ENCODE results near the gene FOXD4L3. TPM values are rescaled to one million over a fixed set of nuclear protein-coding genes. Genes with fewer than 3 reads are reported as not detected.
"Not testable (repeated sequence)": the region's sequence is repeated elsewhere in the genome, so short reads cannot be mapped to it uniquely, and the experiment has no call there.

The FOXD4L3 gene
- polyA plus RNA-seq (ENCODE audit: insufficient read length in 4 of 4): under 1 TPM in 1 of 4 donors, not detected in 3; 0.10 TPM

DNA sequence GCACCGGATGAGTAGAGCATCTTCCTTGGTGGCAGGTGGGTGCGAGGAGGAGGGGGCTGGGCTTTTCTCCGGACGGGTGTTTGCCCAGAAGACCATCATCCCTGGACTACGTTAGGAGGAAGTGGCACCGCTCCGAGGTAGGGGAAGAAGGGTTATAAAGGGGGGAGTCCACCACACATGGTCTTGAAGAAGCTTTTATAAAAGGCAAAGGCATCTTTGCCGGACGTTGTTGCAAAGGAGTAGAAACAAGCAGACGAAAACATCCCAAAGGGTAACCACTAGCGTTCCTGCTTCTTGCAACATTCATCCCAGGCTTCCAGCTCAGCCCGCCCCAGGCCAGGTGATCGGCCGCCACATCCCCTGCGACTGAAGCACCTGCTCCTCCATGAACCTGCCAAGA is at the start of gene FOXD4L3:
FOXD4L3 (plus strand) TSS at position 301 of the 400 bp plus-strand sequence; CDS start at position 386, 85 bp downstream.
- DNase-seq (ENCODE audit: low read depth in 4 of 4, low spot score in 3 of 4): not testable (repeated sequence)

DNA sequence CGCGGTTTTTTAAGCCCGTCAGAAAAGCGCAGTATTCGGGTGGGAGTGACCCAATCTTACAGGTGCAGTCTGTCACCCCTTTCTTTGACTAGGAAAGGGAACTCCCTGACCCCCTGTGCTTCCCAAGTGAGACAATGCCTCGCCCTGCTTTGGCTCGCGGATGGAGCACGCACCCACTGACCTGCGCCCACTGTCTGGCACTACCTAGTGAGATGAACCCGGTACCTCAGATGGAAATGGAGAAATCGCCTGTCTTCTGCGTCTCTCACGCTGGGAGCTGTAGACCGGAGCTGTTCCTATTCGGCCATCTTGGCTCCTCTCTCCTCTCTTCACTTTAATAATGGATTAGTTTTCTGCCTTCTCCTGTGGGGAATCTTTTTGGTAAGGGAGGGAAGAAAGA is 21.6 kb upstream of the FOXD4L3 start:
- DNase-seq (ENCODE audit: low read depth in 4 of 4, low spot score in 3 of 4): not testable (repeated sequence)

DNA sequence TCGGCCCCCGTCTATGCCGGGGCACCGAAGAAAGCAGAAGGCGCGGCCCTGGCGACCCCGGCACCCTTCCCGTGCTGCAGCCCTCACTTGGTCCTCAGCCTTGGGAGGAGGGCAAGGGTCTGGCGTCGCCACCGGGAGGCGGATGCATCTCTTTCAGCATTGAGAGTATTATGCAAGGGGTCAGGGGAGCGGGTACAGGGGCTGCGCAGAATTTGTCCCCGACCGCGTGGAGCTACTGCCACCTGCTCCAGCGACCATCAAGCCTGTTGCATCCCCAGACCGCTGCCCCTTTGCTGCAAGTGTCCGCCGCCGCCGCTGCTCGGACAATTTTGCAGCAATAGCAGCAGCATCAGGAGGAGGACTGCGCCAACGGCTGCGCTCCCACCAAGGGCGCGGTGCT is 1.1 kb downstream of the FOXD4L3 start:
- DNase-seq (ENCODE audit: low read depth in 4 of 4, low spot score in 3 of 4): not testable (repeated sequence)

DNA sequence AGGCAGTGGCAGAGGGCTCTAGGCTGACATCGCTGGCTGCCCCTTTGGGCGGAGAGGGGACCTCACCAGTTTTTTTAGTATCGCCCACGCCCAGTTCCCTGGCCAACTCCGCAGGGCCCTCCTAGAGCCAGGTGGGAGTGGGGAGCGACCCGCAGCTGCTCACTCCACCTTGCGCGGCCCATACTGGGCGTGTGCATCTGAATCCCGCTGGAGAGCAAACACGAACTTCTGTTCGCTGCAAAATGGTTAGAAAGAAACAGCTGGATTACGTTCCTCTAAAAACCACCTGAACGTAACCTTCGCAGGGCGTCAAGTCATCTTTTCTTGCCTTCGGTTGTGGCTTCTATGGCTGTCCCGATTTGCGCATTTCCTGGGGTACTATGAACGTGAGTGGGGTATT is 1.5 kb downstream of the FOXD4L3 start:
- not testable (repeated sequence) for DNase-seq (ENCODE audit: low read depth in 4 of 4, low spot score in 3 of 4)

DNA sequence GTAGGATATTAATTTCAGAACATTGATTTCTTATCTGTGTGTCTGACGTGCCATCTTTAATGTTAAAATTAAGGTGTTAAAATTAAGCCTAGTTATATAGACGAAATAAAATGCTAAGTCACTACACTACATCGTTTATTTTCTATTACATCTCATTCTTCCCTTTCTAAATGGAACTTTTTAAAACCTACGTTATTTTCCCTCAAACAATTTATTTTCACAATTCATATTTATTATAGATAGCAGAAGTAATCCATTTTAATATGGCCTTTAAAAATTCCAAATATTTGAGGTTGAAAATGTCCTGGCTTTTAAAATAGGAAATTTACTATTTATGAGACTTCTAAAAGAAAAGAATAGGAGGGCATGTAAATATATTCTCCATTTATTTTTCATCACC is 2.1 kb downstream of the FOXD4L3 start:
- DNase-seq (ENCODE audit: low read depth in 4 of 4, low spot score in 3 of 4): not testable (repeated sequence)

DNA sequence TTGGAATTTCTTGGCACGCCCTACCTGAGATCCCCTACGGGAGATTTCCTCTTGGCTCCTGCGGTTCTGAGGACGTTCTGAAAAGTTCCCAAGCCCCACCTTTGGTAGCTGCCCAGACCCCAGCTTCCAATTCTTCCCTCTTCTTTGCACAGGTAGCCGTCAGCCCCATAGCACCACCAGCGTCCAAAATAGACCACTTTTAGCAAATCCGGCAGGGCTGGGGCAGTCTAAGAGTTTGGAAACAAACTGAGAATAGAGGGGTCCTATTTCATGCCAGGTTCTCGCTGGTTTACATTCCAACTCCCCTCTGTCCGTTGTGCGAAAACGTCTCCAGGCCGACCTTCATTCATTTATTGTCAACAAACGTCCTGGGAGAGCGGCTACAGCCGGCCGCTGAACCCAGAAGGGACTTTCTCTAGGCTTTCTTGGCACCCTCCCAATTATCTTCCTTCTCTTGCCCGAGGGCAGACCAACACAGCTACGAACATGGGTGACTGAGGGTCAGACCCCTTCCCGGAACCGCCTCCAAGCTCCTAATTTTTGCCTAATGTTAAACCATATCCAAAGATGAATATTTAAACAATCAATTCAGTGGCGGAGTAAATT is 3.1 kb downstream of the FOXD4L3 start:
- not testable (repeated sequence) for DNase-seq (ENCODE audit: low read depth in 4 of 4, low spot score in 3 of 4)

- not testable (repeated sequence) for DNase-seq (ENCODE audit: low read depth in 4 of 4, low spot score in 3 of 4)
Observed at GRCh38 chr9:68306391-68306964, 3.8 kb downstream of the FOXD4L3 start.

DNA sequence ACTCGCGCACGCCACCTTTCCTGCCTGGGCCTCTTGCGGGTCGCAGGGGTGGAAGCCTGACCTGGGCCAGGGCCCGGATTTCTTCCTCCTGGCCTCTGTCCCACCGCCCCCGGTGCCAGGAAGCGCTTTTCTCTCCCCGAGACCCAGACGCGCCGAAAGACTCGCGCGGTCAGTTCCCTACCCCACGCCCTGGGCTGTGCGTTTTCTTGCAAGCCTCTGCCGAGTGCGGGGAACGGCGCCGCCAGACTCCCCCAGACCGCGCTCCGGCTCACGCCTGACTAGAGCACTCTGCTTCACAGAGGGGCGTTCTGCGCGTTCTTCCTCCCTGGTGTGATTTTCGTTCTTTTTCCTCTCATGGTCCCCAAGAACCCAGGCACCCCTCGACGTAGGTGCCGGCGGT is 4.5 kb downstream of the FOXD4L3 start:
- not testable (repeated sequence) for DNase-seq (ENCODE audit: low read depth in 4 of 4, low spot score in 3 of 4)

DNA sequence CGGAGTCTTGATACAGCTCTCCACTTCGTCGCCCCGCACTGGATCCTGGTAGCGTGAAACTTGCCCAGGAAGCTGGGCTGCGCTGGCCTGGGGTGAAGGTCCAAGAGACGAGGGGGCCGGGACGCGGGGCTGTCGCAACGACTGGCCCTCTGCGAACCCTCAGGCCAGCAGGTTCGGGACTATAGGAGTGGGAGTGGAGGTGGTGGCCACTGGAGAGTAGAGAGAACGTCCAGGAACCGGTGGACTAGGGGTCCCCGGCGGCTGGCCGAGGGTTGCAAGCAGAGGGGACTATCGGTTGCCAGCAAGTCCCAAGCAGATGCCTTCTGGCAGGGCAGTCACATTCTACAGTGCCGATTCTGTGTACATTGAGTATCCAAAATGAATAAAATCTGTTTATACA is 5.0 kb downstream of the FOXD4L3 start:
- not testable (repeated sequence) for DNase-seq (ENCODE audit: low read depth in 4 of 4, low spot score in 3 of 4)

DNA sequence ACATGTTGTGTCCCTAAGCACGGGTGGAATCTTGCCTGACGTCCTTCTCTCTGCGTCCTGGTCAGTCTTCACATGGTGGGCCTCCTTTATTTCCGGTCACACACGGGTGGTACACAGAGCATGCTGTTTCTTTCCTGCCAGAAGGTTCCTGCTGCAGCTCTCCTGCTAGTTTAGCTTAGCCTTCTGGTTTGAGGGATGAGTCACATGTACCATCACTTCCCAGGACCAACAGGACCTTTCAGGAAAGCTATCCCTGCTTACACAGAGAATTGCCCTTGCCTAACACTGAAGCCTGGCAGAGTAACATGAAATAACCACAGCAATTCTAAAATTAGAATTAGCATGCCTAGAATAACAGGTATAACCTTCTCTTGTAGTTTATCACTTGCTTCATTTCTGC is 8.5 kb downstream of the FOXD4L3 start:
- not testable (repeated sequence) for DNase-seq (ENCODE audit: low read depth in 4 of 4, low spot score in 3 of 4)

GRCh38 chr9:68318209-68318608 is 15.5 kb downstream of the FOXD4L3 start:
- not testable (repeated sequence) for DNase-seq (ENCODE audit: low read depth in 4 of 4, low spot score in 3 of 4)

DNA sequence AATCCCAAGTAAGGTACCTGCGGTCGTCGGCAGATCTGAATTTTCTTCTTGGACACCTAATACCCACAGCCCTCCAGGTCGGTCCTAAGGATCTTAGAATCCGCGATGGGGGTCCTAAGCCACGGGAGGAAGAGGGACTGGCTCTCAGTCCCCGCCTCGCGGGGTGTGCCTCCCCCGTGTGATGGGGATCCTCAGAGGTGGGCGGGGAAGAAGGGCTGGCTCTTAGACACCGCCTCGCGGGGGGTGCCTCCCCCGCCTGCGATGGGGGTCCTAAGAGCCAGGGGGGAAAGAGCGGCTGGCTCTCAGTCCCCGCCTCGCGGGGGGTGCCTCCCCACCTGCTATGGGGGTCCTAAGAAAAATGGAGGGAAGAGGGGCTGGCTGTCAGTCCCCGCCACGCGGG is 21.1 kb downstream of the FOXD4L3 start:
- not testable (repeated sequence) for DNase-seq (ENCODE audit: low read depth in 4 of 4, low spot score in 3 of 4)

DNA sequence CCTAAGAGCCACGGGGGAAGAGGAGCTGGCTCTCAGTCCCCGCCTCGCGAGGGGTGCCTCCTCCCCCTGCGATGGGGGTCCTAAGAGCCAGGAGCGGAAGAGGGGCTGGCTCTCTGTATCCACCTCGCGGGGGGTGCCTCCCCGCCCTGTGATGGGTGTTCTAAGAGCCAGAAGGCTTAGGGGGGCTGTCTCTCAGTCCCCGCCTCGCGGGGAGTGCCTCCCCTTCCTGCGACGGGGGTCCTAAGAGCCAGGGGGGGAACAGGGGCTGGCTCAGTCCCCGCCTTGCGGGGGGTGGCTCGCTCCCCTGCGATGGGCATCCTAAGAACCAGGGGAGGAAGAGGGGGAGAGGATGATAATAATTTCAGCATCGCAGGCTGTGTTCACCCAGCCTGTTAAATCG is 21.9 kb downstream of the FOXD4L3 start:
- not testable (repeated sequence) for DNase-seq (ENCODE audit: low read depth in 4 of 4, low spot score in 3 of 4)

GRCh38 chr9:68329106-68329505 is 26.4 kb downstream of the FOXD4L3 start:
- DNase-seq (ENCODE audit: low read depth in 4 of 4, low spot score in 3 of 4): not testable (repeated sequence)

DNA sequence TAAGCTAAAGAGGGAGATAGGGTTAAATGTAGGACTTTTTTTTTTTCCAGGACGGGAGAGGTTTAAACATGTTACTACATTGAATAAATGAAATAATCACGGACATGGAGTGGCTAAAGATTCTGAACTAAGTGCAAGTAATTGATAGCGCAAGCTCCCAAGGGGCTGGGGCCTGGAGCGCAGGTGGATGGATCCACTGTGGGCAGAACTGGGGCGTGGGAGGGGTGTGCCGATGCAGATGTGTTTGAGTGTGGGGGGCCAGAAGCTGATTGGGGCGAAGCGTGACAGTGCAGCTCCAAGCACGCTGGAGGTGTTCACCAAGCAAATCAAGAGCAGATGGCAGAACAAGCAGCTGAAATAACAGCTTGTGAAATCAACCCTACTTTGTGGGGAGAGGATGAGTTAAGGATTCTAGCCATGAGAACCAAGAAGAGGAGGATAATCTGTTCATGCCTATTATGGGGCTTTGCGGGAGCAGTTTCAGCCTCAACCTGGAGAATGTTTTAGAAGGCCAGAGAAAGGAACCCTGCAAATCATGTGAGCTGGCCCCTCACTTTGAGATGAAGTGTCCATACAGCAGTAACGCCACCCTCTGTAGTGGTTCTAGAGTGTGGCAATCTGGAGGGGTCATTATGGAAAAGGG is 28.0 kb downstream of the FOXD4L3 start:
- DNase-seq (ENCODE audit: low read depth in 4 of 4, low spot score in 3 of 4): not testable (repeated sequence)

DNA sequence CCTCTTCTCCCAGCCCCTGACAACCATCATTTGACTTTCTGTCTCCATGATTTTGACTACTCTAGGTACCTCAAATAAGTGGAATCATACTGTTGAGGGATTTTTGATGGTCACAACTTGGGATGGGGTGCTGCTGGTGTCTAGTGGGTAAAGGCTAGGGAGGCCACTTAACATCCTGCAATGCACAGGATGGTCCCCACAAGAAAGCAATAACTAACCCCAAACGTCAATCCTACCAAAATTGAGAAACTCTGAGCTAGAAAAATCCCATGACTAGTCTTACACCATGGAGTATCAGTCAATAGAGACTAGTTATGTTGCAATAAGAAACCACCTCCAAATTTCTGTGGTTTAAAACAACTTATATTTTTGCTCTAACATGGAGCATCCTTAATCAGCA is 29.5 kb downstream of the FOXD4L3 start:
- not testable (repeated sequence) for DNase-seq (ENCODE audit: low read depth in 4 of 4, low spot score in 3 of 4)

DNA sequence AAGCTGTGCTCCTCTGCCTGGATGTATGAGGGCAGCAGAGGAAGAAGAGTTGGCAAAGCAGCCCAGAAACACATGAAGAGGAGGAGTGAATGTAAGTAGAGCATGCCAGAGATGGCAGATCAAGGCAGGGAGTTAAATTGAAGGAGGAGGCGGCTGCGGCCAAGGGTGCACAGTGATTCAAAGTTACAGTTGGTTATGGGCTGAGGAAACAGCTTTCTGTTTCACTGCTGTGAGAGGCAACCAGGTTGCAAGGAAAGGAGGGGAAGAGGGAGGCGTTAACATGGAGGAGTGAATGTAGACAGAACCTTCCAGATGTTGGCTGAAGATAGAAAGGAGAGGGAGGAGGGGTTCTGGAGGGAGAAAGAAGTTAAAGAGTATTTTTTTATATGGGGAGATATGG is 33.3 kb downstream of the FOXD4L3 start:
- not testable (repeated sequence) for DNase-seq (ENCODE audit: low read depth in 4 of 4, low spot score in 3 of 4)

GRCh38 chr9:68336639-68337339 is 34.1 kb downstream of the FOXD4L3 start:
- not testable (repeated sequence) for DNase-seq (ENCODE audit: low read depth in 4 of 4, low spot score in 3 of 4)

GRCh38 chr9:68338000-68338399 is 35.3 kb downstream of the FOXD4L3 start:
- not testable (repeated sequence) for DNase-seq (ENCODE audit: low read depth in 4 of 4, low spot score in 3 of 4)

DNA sequence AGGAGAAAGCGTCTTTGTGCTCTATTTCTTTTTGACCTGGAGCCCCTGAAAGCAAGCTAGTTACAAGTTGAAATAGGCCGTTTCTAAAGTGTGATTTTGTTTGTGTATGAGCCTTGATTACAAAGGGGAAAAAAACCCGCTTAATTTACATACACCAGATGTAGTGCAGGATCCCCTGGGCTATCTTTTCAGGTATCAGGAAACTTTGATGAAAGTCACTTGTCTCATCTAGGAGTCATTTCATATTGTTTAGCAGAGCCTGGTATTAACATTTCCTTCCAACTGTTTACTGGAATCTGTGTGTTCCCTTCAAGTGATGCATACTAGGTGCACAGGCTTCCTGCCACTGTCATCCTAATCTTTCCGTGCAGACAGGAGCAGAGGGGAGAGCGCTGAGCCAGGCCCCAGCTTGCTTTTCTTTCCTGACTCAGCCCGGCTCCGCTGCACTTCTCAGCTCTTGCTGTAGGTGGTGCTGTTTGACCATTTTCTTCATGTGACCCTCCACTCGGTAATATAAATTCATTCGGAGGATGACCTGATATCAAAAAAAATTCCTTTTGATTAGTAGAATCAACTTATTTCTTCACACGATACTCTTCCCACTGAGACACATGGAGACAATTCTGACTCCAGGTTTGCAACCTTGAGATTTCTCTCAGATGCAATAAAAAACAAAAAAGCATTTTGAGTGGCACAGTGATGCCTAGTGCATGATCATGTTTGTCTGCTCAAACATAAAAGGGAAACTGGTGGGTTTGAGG is 39.8 kb downstream of the FOXD4L3 start:
- DNase-seq (ENCODE audit: low read depth in 4 of 4, low spot score in 3 of 4): not testable (repeated sequence)
